HG02840 (cell line): Measurements from ENCODE around the gene VPS13C.

ENCODE experiments used
- ATAC-seq: cut with Tn5 transposase; IDR thresholded peaks from one replicate; pipeline ENCODE4 v1.9.1; 2021; ENCODE audit warnings: mild to moderate bottlenecking, moderate library complexity, moderate number of reproducible peaks; ENCODE audit not compliant: unreplicated experiment, low FRiP score

The VPS13C gene

DNA sequence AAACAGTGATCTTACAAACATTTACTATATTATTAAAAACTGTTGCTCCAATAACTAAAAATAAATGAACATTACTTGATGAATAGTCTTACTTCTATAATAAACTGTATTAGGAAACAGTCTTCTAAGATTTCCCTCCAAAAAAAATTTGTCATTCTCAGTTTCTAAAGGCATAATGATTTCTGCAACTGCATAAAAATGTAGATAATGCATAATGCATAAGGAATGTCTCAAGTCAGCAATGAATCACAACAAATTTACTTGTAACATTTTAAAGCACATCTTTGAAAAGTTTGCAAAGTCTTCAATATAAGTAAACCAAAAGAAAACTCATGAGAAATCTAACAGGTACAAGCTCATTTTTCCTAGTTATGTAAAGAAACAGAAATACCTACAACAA is 113.5 kb downstream of the VPS13C start:
- ATAC-seq = no peak

DNA sequence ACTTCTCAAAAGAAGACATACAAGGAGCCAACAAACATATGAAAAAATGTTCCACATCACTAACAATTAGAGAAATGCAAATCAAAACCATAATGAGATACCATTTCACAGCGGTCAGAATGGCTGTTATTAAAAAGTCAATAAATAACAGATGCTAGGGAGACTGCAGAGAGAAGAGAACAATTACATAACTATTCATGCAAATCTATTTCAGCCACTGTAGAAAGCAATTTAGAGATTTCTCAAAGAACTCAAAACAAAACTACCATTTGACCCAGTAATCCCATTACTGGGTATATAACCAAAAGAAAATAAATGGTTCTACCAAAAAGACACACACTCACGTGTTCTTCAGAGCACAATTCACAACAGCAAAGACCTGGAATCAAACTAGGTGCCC is 116.3 kb downstream of the VPS13C start:
- no peak for ATAC-seq

DNA sequence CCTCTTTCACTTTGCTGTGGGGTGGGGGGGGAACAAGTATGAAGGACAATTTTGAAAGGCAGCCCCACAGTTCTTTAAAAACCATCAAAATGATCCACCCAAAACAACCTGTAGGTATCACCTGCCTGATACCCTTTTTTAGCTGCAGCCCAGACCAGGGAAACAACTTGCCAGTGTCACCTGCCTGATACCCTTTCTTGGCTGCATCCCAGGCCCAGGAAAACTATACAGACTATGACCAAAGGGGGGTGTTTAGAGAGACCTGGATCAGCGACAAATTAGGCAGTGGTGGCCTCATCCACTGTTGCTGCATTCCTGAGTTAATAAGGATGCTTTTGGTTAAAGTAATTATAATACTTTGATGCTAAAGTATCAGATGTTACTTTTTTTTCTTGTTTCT is 122.0 kb downstream of the VPS13C start:
- ATAC-seq = no peak

DNA sequence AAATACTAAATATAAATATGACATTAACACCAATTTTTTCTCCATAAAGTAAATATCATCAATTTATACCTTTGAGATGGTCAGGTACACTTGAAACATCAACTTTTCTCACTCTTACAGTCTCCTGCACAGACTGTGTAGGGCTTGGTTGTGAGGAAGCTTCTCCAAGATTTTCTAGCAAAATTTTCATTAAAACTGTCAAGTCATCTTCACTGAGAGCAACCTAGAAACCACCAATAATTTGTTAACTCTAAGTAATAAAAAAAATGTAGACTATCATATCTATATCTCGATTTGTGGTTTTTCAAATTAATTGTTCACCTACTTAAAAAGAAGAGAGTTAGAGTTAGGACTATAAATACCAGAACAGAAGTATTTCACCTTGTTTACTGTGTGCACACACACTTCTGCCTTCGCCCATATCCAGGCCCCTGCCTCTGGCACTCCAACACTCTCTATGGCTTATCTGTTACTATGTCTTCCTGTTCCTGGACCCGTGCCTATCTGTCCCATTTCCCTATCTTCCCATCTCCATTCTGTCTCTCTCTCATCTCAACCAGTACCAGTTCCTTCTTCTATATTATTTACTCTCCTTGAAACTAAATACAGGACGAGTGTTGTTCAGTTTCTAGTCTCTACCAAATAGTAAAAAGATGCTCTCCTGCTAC is 123.6 kb downstream of the VPS13C start:
- no peak for ATAC-seq

DNA sequence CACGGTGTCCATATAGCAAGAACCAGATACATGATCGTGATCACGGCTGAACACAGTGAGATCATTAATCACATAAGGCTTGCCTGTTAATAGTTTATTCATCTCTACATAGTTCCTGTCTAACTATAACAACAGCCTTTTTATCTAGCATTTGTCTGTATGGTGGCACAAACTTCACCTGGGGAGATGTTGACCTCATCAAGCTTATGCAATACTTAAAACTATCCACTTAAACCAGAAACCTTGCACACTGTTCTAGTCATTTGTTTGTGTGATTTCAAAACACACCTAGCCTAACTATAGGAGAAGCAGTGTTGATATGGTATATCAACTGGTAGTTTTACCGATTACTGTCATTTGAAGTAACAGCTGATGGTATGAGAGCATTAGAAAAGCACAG is 124.8 kb downstream of the VPS13C start:
- no peak for ATAC-seq

DNA sequence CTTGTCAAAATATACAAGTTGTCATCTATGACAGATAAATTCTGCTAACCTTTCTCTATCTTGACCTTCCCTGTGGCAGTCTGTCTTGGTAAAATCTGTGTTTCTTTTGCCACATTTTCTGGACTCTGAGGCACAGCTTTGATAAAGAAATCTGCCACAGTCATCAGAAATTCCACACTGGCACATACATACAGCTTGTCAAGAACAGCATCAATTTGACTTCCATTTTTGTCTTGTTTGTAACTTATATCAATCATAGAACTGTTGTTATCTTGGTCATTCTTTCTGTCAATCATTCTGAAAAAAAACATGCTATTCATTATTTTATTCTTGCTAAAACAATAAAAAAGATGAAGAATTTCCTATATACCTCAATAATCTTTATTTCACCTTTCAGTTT is 130.8 kb downstream of the VPS13C start:
- ATAC-seq = no peak

DNA sequence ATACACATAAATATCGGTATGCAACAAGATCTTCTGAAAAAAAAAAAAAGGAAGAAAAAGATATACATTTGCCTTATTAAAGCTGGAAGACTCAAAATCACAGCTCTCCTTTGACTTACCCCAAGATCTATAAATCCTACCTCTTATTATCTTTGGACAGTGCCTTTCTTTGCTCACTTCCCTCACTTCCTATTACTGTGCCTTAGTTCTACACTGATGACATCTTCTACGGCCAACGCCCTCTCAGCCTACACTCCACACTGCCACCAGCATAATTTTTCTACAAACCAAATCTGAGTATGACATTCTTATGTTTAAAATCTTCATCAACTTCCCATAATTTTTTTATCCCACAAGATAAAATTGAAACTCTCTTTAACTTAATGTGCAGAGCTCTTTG is 137.1 kb downstream of the VPS13C start:
- no peak for ATAC-seq

DNA sequence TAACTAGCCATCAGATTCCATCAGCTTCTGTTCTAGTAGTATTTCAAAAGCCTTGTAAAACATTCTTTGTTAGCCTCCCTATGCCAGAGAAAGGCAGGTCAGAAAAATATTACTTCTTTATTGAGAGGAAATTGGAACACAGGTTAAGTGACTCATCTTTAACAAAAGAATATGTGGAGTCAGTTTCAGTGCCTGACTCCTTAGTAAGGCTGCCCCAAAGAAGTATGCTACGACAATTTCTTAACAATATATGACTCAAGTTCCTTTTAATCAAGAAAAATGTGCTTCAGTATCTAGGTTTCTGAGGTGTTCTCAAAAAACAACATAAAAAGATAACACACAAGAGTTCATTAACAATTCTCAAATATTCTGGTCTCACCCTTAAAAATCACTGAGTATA is 139.2 kb downstream of the VPS13C start:
- ATAC-seq = no peak

DNA sequence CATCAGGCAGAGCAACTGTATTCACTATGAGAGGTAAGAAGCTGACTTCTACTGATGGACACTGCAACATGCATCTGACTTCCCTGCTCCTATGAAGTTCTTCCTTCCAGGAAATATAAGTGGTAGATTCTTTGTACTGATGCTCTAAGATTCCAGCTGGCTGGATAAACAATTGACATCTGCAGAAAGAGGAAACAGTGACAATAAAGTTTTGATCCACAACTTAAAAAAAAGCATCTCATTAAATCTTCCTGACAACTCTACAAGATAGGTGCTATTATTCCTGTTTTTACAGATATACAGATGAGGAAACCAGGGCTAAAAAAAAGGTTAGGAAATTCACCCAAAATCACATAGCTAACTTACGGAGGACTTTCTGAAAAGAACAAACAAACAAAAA is 142.8 kb downstream of the VPS13C start:
- no peak for ATAC-seq

DNA sequence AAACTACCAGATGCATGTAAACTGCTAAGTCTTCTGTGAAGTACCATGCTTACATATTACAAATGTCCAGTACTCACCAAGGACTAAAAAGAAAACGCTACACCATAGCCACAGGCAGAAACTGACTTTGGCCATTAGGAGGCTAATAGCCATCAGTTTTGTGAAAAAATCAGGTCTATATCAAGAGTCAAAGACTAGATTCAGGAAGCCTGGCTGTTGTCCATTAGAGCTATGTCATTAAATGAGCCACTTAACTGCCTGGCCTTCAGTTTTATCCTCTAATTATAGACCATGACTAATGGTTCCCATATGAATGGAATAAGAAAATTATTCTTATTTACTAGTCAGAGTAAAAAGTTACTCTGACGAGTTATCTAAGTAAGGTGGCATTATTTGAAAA is 144.1 kb downstream of the VPS13C start:
- ATAC-seq = no peak

DNA sequence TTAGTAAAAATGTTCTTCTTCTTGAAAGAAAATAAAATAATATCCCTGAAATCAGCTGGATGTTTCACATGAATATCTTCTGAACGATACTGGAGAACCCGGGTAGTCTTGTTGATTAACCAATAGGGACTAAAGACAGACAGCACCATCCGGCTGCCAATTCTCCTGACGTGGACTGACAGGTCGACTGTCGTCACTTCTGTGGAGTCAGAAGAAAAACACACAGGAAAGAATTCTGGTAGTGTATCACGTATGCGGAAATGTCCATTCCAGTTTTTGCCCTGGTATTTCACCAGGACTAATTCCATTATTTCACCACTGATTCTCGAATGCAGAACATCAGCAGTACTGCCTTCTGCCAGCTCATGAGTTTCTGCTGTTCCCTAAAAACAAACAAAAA is 144.6 kb downstream of the VPS13C start:
- no peak for ATAC-seq

DNA sequence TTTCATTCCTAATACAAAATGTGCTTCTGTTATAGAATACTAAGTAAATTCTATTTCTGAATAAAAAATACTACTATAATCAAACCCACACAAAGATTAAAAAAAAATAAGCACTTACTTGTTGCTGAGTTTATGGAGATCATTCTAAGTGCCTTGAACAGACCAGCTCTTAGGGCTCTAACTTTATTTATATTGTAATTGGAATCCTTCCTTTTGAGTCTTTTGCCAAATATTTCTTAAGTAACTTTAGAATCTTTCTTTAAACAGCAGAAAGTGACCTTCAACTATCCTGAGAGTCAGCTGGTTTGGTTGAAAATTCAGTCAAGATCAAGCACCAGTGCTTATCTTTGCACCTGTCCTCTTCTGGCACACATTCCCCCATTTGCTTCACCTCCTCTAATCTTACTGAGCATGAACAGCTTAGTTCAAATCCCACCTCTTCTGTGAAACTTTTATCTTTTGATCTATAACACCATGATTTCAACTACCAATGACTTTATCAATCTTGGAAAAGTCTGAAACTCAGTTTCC is 149.3 kb downstream of the VPS13C start:
- ATAC-seq = no peak

DNA sequence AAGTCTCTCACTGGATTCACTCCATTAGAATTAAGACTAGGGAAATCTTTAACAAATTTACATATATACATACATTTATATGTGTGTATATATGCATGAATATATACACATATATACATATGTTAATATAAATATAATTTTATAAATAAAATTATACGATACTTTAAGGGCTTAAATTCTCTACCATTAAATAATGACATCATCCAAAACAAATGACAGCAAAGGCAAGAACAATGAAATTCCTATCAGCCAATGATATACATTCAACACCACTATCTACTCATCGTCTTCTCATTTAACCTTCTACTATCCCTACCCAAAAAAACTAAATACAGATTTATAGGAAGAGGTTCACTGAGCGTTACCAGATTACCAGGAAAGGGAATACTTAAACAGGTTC is 152.0 kb downstream of the VPS13C start:
- no peak for ATAC-seq

DNA sequence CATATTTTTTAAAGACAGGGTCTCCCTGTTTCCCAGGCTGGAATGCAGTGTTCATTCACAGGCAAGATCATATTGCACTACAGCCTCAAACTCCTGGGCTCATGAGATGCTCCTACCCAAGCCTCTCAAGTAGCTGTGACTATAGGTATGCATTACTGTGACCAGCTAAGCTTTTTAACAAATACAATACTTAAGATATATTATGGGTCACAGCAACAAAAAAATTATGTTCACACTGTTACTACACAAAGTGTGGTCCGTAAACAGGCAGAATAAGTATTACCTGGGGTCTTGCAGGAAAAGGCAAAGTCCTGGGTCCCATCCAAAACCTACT is 152.5 kb downstream of the VPS13C start:
- no peak for ATAC-seq

DNA sequence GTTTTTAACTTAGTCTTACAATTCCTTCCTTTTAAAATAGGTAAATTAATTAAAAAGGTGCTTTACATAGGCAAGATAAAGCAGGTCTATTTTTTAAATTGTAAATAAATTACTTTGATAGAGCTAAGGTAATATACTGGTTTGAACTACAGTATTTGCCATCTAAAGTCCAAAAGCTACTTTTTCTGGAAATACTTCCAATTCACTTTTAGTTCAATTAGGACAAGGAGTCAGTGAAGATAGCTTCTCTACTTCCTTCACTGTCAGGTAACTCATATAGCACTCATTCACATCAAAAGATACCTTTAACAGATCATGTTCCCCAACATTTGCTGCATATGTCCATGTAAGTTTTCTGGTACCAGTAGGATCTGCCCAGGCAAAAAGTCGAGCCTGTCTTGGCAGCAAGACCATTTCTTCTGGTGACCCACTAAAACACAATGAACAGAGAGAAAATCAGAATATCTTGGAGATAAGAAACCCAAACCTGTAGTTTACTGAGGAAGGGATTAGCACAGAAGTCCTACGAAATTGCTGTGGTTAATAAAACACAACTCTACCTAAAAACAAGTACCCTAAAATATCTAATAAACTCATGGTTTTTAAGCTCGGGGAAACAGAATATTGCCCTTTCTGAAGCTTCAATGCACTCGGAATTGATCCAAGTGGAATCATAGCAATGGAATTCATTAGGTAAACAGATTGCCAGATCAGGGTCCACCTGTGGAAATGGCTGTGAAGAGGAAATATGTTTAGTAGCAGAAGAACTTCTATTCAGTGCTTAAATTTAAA is 153.1 kb downstream of the VPS13C start:
- ATAC-seq = no peak

DNA sequence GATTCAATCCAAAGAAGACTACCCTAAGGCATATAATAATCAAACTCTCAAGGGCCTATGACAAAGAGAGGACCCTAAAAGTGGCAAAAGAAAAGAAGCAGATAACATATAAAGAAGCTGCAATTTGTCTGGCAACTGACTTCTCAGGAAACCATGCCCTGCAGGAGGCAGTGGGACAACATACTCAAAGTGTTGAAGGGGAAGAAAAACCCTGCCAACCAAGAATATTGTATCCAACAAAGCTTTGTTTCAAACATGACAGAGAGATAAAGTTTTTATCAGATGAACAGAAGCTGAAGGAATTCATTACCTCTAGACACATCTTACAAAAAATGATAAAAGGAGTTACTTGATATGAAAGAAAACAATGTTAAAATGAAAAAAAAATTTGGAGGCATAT is 167.1 kb downstream of the VPS13C start:
- no peak for ATAC-seq

DNA sequence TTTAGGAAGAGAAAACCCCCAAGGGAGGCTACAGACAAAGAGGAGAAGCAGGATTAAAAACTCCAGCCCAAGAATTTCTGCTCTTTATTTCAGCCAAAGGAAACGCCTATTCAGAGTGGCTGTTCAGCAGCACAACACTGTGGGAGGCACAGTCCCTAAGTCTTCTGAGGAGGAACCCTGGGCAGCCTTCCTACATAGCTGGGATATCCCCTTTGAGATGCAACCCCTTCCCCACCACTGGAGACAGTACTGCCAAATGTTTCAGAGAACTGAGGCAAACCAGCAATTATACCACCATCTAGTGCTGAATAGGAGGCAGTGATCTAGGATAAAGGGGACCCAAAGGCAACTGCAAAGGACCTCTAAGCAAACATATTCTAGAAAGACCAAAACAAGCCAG is 168.1 kb downstream of the VPS13C start:
- ATAC-seq = no peak

DNA sequence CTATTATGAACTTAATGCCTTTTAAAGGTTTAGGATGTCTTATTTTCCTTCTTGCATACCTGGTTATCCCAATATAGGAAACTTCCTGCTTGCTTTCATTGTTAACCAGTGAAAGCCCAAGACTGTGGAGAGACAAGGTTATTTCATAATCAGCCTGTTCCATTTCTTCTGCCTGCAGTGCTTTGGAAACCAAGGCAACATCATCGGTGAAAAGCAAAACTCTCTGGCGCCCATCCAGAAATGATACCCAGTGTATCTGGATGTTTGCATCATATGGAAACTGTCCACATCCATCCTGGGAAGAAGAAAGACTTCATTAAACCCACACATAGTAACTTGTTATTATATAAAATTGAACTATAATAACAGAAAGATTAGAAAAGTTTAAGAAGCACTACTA is 170.1 kb downstream of the VPS13C start:
- ATAC-seq = no peak

DNA sequence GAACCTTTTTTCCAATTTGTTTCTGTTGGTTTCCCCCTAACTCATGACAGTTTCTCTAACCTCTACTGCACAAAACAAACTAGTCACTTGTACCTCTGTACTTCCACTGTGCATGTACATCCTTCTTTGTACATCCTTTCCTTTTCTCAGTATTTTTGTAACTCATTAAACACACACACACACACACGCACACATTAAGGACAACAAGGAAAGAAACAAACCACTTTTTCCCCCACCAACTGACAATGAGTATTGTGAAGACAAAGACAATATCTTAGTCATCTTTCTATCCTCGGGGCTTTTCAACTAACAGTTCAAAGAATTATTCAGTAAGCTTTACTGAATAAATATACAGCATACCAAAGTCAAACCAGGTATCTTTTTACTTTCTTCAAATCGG is 170.5 kb downstream of the VPS13C start:
- ATAC-seq = no peak

DNA sequence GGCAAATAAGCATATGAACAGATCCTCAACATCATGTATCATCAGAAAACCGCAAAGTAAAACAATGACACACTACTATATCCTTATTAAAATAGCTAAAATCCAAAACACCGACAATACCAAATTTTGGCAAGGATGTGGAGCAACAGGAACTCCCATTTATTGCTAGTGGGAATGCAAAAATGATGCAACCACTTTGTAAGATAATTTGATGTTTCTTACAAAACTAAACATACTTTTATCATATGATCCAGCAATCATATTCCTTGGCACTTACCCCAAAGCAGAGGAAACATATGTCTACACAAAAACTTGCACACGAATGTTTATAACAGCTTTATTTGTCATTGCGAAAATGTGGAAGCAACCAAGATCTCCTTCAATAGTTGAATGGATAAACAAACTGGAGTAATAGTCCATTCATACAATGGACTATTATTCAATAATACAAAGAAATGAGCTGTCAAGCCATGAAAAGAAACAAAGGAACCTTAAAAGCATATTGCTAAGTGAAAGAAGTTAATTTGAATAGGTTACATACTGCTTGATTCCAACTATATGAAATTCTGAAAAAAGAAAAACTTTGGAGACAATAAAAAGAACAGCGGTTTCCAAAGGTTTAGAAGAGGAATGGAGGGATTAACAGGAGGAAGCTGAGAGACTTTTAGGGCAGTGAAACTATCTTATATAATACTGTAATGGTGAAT is 172.0 kb downstream of the VPS13C start:
- no peak for ATAC-seq

DNA sequence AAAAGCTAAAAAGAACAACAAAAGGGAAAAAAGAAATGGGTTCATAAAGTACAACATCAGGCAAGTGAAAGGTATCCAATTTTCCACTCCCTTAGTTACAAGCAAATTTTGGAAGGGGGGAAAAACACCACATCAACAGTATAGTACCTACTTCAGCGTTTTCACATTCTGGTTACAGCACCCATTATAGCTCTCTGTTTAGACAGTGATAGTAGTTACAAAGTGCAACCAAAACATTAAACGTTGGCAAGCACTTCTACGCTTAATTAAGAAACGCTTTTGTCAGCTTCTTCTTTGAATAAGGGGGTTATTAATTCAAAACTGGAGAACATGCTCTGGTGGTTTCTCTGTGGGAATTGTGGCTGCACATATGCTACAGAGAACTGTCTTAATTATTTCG is 180.2 kb downstream of the VPS13C start:
- ATAC-seq = no peak

DNA sequence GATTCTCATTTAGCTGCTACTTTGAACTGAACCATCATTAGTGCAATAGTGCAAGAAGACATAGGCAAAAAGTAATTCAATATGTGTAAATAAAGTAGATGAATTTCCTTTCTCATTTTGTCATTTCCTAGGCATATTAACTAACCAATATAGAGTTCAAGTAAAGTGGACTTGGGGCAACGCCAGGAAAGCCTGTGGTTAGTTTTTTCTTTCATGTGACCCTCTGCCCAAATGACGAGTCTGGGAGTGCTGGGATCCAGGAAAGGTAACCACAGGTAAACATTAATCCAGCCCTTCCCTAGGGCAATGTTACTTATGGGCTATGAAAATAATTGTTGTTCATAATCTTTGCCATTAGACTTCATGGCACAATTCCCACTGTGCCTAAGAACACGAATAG is 181.0 kb downstream of the VPS13C start:
- no peak for ATAC-seq
